Inflammatory macrophage treated with lipopolysaccharide for 4 hours (primary cell): ENCODE data around the gene RWDD1.
A peak's percentile ranks its signal among the peaks of the same experiment; 100 is the strongest.
"Not testable (repeated sequence)": the region's sequence is repeated elsewhere in the genome, so short reads cannot be mapped to it uniquely, and the experiment has no call there.

Experiments used
- DNase-seq: peaks from one replicate; pipeline ENCODE4 v3.0.0-alpha.2; 2020

The RWDD1 gene

DNA sequence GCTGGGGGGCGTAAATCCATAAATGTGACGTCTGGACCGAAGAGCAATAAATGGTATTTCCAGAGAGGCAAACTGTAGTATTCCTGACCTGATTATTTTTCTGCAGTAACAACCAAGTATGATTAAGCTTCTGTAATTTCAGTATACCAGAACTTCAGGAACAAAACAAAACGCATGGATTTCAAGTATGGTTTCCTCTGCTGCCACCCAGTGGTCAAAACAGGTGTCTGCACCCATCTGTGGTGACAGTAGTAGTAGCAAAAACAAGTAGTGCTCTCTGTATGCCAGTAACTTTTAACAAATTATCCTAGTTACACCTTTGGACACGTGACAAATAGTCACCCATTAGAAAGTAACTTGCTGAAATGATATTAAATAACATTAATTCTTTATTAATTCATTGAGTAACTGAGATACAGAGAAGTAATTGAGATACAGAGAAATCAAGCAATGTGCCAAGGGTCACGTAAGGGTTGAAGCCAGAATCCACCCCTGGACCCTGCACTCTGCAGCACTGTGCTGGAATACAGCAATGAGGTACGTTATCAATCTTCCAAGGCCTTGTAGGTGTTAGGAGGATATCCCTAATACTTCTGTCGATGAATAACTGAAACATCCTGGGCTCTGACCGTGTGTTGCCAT lies 9.8 kb upstream of the RWDD1 start:
- peak; percentile 71 for DNase-seq

DNA sequence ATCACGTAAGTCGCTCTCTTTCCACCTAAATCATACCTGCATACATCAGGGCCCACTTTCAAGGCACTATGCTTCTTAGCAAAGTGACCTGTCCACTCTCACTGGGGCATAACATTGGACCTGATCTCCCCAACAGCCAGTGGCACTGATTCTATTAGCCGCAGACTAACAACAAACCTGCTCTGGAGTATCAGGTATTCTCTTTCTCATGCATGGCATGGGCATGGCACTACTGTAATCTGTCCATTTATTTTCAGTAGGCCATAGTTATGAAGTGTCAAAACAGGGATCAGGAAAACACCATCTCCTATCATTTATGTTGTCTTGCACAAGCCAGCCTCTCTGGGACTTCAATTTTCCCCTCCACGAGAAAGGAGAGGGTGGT lies 9.3 kb upstream of the RWDD1 start:
- DNase-seq, result no peak

DNA sequence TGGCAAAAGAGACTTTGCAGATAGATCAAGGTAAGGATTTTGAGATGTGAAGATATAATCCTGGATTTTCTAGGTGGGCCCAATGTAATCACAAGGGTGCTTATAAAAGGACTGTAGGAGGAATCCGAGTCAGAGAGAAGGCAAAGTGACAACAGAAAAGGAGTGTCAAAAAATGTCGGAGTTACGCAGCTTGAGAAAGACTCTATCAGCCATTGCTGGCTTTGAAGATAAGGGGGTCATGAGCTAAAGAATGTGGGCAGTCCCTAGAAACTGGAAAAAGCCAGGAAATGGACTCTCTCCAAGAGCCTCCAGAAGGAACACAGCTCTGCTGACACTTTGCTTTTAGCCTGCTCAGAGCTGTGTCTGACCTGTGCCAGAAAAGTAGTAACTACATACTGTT lies 8.7 kb upstream of the RWDD1 start:
- no peak for DNase-seq

DNA sequence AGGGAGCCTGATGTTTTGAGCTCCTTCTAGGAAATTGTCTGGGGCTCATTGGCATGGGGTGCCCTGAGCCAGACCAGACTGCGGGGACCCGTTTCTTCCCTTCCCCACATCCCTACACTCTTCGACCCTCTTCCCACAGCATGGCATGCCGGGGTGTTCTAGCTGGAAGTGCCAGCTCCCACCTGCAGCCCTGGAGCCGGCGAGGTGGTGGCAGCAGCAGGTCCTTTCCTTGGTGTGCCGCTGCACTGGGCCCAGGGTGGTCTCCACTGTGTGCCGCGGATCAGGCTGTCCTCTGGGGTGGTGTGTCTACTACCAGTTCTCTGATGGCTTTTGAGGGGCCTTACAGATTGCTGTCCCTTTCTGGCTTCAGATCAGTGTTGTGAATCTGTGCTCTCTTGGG lies 7.5 kb upstream of the RWDD1 start:
- no peak for DNase-seq

DNA sequence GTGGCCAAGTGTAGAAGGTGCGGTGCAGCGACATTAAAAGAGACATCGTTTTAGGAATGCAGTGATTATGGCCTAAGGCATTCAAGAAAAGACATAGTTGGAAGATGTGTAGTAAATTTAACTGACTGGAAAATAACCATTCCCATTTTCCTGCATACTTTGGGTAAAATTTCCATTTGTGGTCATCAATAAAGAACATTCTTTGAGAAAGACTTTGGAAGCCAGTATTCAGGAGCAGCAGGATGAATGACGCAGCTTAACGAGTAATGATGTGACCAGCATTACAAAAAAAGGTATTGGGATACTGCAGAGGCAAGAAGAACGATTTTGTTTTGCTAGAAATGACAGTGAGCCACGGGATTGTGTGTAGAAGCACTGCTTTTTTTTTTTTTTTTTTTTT lies 7.0 kb upstream of the RWDD1 start:
- DNase-seq, result no peak

DNA sequence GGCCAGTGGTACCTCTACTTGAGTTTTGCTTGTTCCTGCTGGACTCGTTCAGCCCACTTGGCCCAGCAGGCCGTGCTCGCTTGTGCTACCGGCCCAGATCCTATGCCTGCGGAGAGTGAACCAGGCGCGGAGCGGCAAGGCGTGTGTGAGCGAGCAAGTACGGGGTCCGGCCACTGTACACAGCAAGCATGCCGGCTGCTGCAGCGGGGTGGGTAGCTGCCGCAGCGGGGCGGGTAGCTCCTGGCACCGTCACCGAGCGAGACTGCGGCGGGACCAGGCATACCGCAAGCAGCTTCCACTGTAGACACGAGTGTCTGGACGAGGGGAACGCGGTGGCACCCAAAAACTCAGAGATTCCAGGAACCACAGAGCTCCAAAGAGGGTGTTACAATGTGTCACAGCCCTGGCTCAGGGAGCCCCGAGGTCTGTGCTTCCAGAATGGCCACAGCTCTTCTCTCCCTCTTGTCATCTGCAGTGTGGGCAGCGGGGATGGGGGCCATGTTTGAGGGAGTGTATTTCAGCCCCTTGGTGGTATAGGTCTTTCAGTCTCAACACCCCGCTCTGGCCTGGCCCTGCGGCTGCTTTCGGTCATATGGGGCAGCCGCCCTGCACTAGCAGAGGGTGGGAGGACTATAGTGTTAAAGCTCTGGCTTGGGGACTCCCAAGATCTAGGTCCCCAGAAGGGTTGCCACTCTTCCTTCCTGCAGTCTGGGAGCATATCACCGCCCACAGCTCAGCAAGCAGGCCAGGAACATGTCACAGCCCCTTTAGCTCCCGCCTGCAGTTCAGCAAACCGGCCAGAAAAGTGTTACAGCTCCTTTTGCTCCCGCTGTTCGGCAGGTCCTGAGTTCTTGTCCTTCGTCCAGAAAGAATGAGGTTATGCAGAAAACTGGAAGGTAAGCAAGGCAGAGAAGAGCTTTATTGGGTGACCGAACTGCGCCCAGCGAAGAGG lies 6.1 kb upstream of the RWDD1 start:
- no peak for DNase-seq

DNA sequence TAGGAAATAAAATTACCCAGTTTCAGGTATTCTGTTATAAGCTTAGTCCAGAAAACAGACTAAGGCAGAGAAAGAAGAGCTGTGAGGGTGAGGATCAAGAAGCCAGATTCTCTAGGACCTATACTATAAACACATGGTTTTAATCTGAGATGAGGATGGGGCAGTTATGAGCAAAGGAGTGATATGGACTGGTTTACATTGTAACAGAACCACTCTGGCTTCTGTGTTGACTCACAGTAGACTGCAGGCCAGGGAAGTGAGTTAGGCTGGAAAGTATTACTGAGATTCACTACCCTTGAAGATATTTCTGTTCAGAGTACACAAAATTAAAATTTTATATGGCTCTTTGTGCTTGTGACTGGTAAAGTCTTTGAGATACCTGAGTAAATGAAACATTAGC lies 3.2 kb upstream of the RWDD1 start:
- no peak for DNase-seq

DNA sequence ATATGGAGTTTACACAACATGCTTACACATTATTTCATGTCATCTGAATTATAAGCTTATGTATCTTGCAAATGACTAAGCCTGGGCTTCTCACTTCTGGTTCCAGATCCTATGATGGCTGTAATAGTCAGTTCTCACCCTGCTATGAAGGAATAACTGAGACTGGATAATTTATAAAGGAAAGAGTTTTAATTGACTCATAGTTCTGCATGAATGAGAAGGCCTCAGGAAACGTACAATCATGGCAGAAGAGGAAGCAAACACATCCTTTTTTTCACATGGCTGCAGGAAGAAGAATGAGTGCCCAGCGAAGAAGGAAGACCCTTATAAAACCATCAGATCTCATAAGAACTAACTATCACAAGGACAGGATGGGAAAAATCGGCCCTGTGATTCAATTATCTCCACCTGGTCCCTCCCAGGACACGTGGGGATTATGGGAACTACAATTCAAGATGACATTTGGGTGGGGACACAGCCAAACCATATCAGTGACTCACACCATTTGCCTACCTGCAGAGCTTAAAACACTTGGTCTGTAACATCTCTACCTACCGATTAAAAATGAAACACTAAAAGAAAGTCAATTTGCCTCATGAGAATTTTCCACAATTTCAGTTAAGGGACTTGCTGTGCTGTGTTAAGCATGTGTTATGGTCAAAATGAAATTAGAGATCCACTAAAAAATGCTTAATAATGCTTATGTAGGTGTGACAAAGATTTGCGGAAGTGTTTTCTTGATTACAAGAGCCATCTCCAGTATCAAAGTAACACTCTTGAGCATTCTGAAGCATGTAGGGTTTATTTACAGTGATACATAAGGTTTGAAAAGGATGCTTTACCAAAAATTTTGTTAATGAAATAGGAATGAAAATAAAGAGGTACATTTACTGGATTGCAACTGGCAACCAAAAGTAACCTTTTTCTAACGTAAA lies 2.2 kb upstream of the RWDD1 start:
- peak; percentile 33 for DNase-seq

DNA sequence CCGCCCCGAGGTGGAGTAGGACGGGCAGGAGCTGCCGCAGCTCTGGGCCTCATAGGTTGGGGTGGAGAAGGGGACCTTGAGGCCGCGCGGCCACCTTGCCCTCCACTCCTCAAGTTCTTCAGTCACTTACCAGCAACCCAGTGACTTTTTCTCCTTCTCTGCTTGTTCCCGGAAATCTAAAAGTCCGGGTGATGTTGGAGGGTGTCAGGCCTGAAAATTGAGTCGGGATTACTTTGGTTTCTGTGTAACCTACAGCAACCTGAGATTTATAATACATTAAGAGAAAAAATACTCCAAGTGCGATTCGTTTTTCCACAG lies 338 bp downstream of the RWDD1 start:
- DNase-seq, result no peak

DNA sequence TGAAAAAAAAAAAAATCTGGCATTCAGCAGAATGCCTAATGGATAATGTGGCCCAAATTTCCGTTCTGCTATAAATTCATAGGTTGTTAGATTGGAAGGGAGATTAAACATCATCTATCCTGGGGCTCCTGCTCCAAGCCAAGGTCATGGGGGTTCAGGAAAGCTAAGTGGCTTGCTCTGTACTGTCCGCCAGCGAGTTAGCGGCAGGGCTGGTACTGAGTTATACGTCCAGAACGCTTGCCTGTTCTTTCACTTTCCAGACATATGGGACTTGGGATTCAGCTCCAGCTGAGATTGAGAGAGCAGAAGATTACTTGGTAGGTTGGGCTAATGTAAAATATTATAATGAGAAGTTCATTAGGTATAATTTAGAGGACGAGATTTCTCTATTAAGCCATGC lies 858 bp downstream of the RWDD1 start:
- DNase-seq, result peak; percentile 55

DNA sequence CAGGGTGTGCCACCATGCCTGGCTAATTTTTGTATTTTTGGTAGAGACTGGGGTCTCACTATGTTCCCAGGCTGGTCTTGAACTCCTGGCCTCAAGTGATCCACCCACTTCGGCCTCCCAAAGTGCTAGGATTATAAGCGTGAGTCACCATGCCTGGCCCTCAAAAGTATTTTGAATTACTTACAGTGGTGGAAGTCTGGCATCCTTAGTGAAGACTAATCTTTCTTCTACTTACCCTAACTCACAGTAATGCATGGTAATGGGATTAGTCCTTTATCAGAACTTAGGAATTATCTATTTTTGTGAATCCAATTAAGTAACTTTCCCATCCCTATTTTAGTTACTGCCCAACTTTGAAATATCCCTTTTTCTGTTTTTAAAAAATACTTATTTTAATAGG lies 3.9 kb downstream of the RWDD1 start:
- no peak for DNase-seq

DNA sequence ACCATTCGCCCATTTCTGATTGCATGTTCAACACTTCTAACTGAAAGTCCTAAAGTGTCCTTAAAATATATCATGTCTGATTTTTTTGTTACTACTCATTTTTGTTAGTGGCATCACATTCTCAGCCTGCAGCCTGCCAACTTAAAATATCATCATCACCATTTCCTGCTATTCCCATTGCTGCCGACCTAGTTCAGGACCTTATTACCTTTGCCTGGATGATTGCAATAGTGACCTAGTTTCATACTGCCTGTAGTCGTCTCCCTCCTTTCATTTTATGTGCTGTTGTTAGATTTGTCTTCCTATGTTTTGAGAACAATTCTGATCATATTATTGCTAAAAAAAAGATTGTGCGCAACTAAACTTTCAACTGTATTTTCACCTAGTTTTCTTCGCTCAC lies 6.2 kb downstream of the RWDD1 start:
- no peak for DNase-seq

DNA sequence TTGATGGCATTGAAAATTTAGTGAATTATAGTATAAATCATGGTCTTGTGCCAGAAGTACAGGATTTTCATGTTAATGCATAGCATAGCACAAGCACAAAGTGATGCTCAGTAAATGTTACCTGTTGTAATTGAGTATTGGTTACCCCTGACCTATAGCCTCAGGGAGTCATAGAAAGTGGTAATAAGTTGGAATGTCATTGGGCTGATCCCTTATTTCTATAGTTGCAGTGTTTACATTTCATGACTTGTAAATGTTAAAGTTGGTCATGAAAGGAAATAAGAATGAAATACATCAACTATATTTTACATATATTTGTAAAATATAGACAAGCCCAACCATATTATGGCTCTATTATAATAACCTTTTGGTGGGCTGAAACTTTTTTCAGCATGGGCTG lies 7.0 kb downstream of the RWDD1 start:
- DNase-seq, result no peak

DNA sequence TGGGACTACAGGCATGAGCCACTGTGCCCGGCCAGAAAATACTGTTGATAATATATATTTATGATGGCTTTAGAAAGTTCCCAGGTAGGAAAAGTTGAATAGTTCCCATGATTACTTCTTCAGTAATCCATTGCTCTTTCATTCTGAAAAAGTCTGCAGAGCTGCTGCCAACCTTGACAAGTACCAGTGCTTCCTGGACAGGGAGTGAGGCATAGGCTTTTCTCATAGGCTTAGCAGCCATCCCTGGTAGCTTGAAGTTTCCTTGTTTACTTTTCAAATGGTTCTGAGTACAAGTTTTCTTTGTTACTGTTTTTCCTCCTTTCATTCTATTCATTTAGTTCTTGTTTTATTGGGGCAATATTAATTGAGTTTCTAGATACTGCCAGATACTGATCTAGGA lies 7.8 kb downstream of the RWDD1 start:
- no peak for DNase-seq

DNA sequence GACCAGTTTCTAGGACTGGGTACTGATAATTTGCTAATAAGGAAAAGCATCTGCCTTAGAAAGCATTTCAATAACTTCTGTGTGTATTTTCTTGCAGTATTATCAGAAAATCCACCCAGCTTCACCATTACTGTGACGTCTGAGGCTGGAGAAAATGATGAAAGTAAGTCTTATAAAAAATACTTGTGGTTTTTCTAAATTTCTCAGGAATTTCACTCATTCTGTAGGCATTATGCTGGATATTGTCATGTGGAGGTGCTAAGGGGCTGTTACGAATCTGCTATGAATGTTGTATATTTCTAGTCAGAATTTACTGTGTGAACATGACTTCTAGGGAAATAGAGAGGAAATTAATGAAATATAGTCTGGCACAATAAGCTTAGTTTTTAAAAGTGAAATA lies 8.9 kb downstream of the RWDD1 start:
- DNase-seq, result no peak

DNA sequence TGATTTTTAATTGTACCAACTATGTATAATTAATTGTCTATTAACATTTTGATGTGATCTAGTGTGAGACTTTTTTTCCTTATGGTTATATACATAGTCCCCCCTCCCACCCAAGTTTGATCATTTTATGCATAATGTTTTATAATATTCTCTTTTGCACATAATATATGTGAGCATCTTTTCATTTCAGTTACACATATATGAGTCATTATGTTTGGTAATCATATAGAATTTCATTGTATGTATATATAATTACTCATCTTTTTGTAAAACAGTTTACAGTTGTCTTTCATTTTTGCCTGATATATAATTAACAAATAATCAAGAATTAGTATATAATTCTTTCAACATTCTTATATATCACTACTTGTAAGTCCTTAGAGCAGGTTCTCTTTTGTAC lies 15.0 kb downstream of the RWDD1 start:
- DNase-seq, result no peak

DNA sequence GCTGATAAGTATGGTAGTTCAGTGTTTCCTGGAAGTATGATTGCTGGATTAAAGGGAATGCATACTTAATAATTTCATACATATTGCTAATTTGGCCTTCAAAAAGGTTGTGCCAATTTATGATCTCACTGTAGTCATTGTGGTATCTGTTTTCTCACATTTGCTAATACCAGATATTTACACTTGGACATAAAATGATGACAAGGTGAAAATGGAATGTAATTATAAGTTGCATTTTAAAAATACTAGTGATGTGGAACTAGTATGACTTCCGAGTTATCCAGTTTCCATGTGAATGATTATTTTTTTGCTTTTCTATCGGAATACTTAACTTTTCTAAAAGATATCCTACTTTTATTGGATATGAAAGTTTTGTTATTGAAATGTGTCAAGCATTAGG lies 15.4 kb downstream of the RWDD1 start:
- DNase-seq, result no peak

DNA sequence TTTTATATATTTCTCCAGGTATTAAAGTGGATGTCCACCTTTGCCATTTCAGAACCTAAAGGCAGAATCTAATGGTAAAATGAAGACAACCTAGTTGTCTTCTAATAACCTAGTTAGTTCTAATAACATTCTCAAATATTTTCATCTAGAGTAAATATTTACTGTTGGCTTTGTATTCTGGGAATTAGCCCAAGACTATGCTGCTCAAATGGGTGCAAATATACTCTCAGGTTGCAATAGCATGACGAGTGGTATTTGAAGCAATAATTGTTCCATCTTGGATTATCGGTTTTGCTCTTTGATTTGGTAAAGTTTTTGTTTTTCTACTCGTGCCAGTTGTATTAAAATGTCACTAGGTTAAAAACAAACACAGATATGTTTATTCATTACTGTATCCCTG lies 23.9 kb downstream of the RWDD1 start:
- DNase-seq, result no peak

DNA sequence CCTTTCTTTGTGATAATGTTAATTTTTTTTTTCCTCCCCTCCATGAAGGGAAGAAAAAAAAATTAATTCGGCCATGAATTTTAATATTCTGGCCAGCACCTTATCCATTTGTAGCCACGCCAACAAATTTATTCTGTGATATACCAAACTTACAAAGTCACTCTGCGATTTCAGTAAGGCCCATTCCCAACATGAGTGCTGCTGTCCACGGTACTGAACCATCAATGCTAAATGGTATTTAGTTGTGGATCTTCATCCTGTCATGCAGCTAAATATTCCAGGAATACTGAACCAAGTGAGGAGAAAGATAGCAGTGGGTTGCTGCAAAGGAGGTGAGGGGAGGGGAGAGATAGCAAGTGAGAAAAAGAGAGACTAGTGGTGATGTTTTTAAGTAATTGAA lies 25.5 kb downstream of the RWDD1 start:
- DNase-seq, result no peak

DNA sequence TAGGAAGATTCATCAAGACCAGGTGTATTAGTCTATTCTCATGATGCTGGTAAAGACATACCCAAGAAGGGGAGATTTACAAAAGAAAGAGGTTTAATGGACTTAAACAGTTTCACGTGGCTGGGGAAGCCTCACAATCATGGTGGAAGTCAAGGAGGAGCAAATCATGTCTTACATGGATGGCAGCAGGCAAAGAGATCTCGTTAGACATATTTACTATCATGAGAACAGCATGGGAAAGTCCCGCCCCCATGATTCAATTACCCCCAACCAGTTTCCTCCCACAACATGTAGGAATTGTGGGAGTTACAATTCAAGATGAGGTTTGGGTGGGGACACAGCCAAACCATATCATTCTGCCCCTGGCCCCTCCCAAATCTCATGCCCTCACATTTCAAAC lies 32.6 kb downstream of the RWDD1 start:
- not testable (repeated sequence) for DNase-seq

DNA sequence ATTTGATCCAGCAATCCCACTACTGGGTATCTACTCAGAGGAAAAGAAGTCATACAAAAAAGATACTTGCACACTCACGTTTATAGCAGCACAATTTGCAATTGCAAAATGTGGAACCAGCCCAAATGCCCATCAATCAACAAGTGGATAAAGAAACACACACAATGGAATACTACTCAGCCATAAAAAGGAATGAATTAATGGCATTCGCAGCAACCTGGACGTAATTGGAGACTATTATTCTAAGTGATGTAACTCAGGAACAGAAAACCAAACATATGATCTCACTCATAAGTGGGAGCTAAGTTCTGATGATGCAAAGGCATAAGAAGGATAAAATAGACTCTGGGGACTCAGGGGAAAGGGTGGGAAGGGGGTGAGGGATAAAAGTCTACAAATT lies 33.6 kb downstream of the RWDD1 start:
- not testable (repeated sequence) for DNase-seq

DNA sequence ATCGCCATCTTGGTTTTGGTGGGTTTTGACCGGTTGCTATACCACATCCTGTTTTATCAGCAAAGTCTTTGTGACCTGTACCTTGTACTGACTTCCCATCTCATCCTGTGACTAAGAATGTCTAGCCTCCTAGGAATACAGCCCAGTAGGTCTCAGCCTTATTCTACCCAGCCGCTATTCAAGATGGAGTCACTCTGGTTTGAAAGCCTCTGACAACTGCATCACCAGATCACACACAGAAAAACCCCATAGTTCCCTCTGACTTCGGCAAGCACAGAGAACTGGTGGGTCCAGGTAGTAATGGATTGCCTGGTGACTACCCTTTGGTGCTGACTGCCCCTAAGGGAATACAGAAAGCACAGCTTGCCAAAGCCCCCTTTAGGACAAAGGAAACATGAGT lies 34.6 kb downstream of the RWDD1 start:
- DNase-seq, result no peak

DNA sequence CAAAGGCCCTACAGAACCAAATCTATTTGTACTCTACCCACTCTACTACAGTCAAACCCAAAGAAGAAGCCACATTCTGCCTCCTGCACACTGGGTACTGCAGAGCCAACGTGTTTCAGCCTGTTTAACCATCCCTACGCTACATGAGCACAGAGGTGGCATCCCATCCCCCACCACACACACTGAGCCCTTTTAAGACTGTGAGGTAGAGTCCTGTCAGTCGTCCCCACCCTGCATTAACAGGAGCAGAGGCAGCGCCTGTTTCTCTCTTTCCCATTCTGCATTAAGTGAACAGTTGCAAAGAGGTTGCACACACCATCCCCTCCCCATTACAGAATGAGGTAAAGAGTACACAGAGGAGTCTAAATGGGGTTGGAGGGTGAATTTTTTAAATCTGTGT lies 39.8 kb downstream of the RWDD1 start:
- no peak for DNase-seq
